ENCODE results near the gene YAP1.

GRCh38 chr11:102168481-102168880 lies 58.2 kb downstream of the YAP1 start:
- TF ChIP-seq CTCF (IDR thresholded peaks at IDR 0.05; ENCODE audit: insufficient read depth, low read length, poor library complexity, severe bottlenecking) (no peak), EZH2phosphoT487 (conservative IDR thresholded peaks at IDR 0.05; ENCODE audit: low read length) (no peak)
